Lower leg skin (tissue), 3 donors: ENCODE data around the gene PDZRN4.

ENCODE experiments used
- POLR2A ChIP-seq, 2 donors: fragments of 450-650 bp; IDR thresholded peaks; one replicate each; pipeline ENCODE4 v1.6.1; 2016 to 2017; ENCODE audit warnings: antibody characterized with exemption in 2 of 2, mild to moderate bottlenecking in 1 of 2, moderate library complexity in 1 of 2
- TF ChIP-seq, protein P1 (sequence below), 3 donors: fragments of 450-650 bp; IDR thresholded peaks; one replicate each; pipeline ENCODE4 v1.5.1; 2016; ENCODE audit warnings: antibody characterized with exemption in 3 of 3, mild to moderate bottlenecking in 3 of 3, moderate library complexity in 2 of 3

DNA sequence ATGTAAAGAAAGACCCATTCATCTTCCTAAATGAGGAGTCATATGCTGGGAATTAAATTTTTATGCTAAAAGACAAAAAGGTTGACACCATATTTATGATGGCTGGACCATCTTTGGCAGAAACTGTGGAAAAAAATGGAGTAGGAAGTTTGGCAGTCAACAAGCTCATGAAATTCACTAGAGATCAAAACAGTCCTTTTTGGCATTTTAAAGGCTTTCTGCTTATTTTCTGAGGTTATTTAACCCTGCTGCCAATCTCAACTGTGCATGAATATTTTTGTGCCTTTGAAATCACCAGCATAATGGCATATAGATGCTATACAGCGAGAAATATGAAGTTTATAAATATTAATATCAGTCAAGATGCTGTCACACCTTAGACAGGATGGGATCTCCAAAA is 399.5 kb downstream of the PDZRN4 start:
- TF ChIP-seq, protein P1, sequence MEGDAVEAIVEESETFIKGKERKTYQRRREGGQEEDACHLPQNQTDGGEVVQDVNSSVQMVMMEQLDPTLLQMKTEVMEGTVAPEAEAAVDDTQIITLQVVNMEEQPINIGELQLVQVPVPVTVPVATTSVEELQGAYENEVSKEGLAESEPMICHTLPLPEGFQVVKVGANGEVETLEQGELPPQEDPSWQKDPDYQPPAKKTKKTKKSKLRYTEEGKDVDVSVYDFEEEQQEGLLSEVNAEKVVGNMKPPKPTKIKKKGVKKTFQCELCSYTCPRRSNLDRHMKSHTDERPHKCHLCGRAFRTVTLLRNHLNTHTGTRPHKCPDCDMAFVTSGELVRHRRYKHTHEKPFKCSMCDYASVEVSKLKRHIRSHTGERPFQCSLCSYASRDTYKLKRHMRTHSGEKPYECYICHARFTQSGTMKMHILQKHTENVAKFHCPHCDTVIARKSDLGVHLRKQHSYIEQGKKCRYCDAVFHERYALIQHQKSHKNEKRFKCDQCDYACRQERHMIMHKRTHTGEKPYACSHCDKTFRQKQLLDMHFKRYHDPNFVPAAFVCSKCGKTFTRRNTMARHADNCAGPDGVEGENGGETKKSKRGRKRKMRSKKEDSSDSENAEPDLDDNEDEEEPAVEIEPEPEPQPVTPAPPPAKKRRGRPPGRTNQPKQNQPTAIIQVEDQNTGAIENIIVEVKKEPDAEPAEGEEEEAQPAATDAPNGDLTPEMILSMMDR (IDR thresholded peaks at IDR 0.05) = no peak
- no peak for TF ChIP-seq POLR2A (IDR thresholded peaks at IDR 0.05)
